H1 (cell line): ENCODE results near the gene CEP72. TPM values are rescaled to one million over a fixed set of nuclear protein-coding genes. Genes with fewer than 3 reads are reported as not detected.

Experiments
- CTCF ChIA-PET: fragments of 300-600 bp; sonication (Branson Sonifier 250); formaldehyde crosslinking; loops from one replicate; lab custom pipeline; 2021; ENCODE audit not compliant: partially characterized antibody; lab: Charles Lee
- POLR2A ChIA-PET: fragments of 300-600 bp; sonication (Branson Sonifier 250); formaldehyde crosslinking; loops from one replicate; lab custom pipeline; 2021; ENCODE audit warnings: inconsistent platforms; ENCODE audit not compliant: partially characterized antibody; lab: Charles Lee
- DNase-seq, 2 experiments: peaks; one replicate each; pipeline versions ENCODE4 v3.0.0 to v3.0.0-alpha.2; 2010 to 2022; ENCODE audit warnings: low spot score in 2 of 2, low read depth in 1 of 2, mixed read lengths in 1 of 2
- FAIRE-seq: peaks from 2 replicates; lab custom pipeline; 2011; peaks lifted over from hg19 to GRCh38; lab: Jason Lieb, UNC
- H2AFZ ChIP-seq: 2 replicates; pipeline ENCODE4 v1.8.1; 2012; ENCODE audit warnings: low read length, inconsistent platforms
- H2AK5ac ChIP-seq: 2 replicates; pipeline ENCODE4 v1.6.1; 2013; ENCODE audit warnings: low read depth, low read length
- H2BK120ac ChIP-seq: replicated peaks from 2 replicates; pipeline ENCODE3; 2013; ENCODE audit warnings: low read depth, low read length, inconsistent platforms
- H2BK12ac ChIP-seq: 2 replicates; pipeline ENCODE4 v1.6.1; 2013; ENCODE audit warnings: low read depth, low read length
- H2BK15ac ChIP-seq: 2 replicates; pipeline ENCODE4 v1.6.1; 2013; ENCODE audit warnings: low read length
- H2BK20ac ChIP-seq: 2 replicates; pipeline ENCODE4 v1.6.1; 2013; ENCODE audit warnings: low read length
- H2BK5ac ChIP-seq: 2 replicates; pipeline ENCODE4 v1.6.1; 2013; ENCODE audit warnings: low read depth, low read length
- H3K14ac ChIP-seq: 2 replicates; pipeline ENCODE4 v1.6.1; 2013; ENCODE audit warnings: inconsistent platforms; ENCODE audit not compliant: insufficient read length
- H3K18ac ChIP-seq: 2 replicates; pipeline ENCODE4 v1.6.1; 2013; ENCODE audit warnings: low read length; ENCODE audit errors: extremely low read depth
- H3K23ac ChIP-seq: 2 replicates; pipeline ENCODE4 v1.6.1; 2013; ENCODE audit warnings: inconsistent platforms; ENCODE audit not compliant: insufficient read length
- H3K23me2 ChIP-seq: 2 replicates; pipeline ENCODE4 v1.6.1; 2013; ENCODE audit warnings: low read depth, low read length
- H3K27ac ChIP-seq: 2 replicates; pipeline ENCODE4 v1.6.1; 2011; ENCODE audit warnings: low read depth, low read length, inconsistent platforms
- H3K27me3 ChIP-seq, 4 experiments: replicated peaks in 1 of 4; 1 replicate in 1 of 4; 2 replicates in 3 of 4; pipeline versions ENCODE4 v1.6.1 to v1.8.1; 2011 to 2013; ENCODE audit warnings: low read length in 3 of 4, mild to moderate bottlenecking in 3 of 4, inconsistent platforms in 2 of 4, mixed read lengths in 2 of 4, moderate library complexity in 1 of 4; ENCODE audit not compliant: control insufficient read depth in 3 of 4, insufficient read depth in 3 of 4; ENCODE audit errors: extremely low read depth in 1 of 4
- H3K36me3 ChIP-seq, 4 experiments: 2 replicates each; pipeline versions ENCODE4 v1.6.1 to v1.8.1; 2011 to 2013; ENCODE audit warnings: mild to moderate bottlenecking in 4 of 4, low read length in 3 of 4, moderate library complexity in 2 of 4, control low read depth in 1 of 4, inconsistent platforms in 1 of 4; ENCODE audit not compliant: insufficient read depth in 4 of 4, control insufficient read depth in 2 of 4
- H3K4ac ChIP-seq: replicated peaks from 2 replicates; pipeline ENCODE3; 2013; ENCODE audit warnings: low read length, low read depth, mixed read lengths, inconsistent platforms; ENCODE audit not compliant: insufficient read length
- H3K4me1 ChIP-seq, 4 experiments: replicated peaks in 1 of 4; 1 replicate in 1 of 4; 2 replicates in 3 of 4; pipeline versions ENCODE4 v1.6.1 to v1.8.1; 2011 to 2013; ENCODE audit warnings: low read length in 3 of 4, inconsistent platforms in 2 of 4, mixed read lengths in 1 of 4; ENCODE audit not compliant: insufficient read depth in 4 of 4, control insufficient read depth in 3 of 4
- H3K4me2 ChIP-seq, 2 experiments: 2 replicates each; pipeline versions ENCODE4 v1.6.1 to v1.8.1; 2011 to 2013; ENCODE audit warnings: low read depth in 2 of 2, low read length in 2 of 2, control low read depth in 1 of 2, inconsistent platforms in 1 of 2, mild to moderate bottlenecking in 1 of 2; ENCODE audit not compliant: insufficient read depth in 1 of 2
- H3K4me3 ChIP-seq, 4 experiments: fragments of 200-600, 300-600 bp in 1 of 4; sonication (generic), shearing (Covaris generic), sonication (Bioruptor Twin) in 1 of 4; 2 replicates each; pipeline versions ENCODE4 v1.5.1 to v1.8.1; 2011 to 2016; ENCODE audit warnings: low read length in 4 of 4, low read depth in 3 of 4, control low read depth in 2 of 4, inconsistent platforms in 2 of 4, mild to moderate bottlenecking in 2 of 4, mixed read lengths in 1 of 4, moderate library complexity in 1 of 4; ENCODE audit not compliant: insufficient read depth in 2 of 4; ENCODE audit errors: extremely low read depth in 1 of 4
- H3K56ac ChIP-seq: replicated peaks from 2 replicates; pipeline ENCODE3; 2013; ENCODE audit warnings: low read depth, mild to moderate bottlenecking, mixed read lengths, low read length, inconsistent platforms; ENCODE audit not compliant: insufficient read length
- H3K79me1 ChIP-seq: 2 replicates; pipeline ENCODE4 v1.6.1; 2013; ENCODE audit warnings: low read depth, low read length, control low read depth
- H3K79me2 ChIP-seq, 2 experiments: 2 replicates each; pipeline versions ENCODE4 v1.6.1 to v1.8.1; 2012 to 2013; ENCODE audit warnings: low read length in 2 of 2, mild to moderate bottlenecking in 2 of 2, inconsistent platforms in 1 of 2; ENCODE audit not compliant: insufficient read depth in 2 of 2, control insufficient read depth in 1 of 2
- H3K9ac ChIP-seq, 4 experiments: replicated peaks in 1 of 4; 1 replicate in 1 of 4; 2 replicates in 3 of 4; pipeline versions ENCODE4 v1.6.1 to v1.8.1; 2011 to 2013; ENCODE audit warnings: low read depth in 3 of 4, low read length in 3 of 4, control low read depth in 2 of 4, mild to moderate bottlenecking in 2 of 4, moderate library complexity in 2 of 4, inconsistent platforms in 1 of 4; ENCODE audit errors: extremely low read depth in 1 of 4
- H3K9me3 ChIP-seq, 2 experiments: 2 replicates each; pipeline versions ENCODE4 v1.6.1 to v1.8.1; 2012 to 2013; ENCODE audit warnings: mild to moderate bottlenecking in 2 of 2, moderate library complexity in 2 of 2, control low read depth in 1 of 2, inconsistent platforms in 1 of 2, low read depth in 1 of 2, low read length in 1 of 2, mixed read lengths in 1 of 2; ENCODE audit not compliant: insufficient read depth in 2 of 2
- H4K20me1 ChIP-seq, 2 experiments: replicated peaks in 1 of 2; 2 replicates each; pipeline versions ENCODE3 to v1.8.1; 2011 to 2013; ENCODE audit warnings: inconsistent platforms in 2 of 2, low read length in 2 of 2, mild to moderate bottlenecking in 1 of 2; ENCODE audit not compliant: insufficient read depth in 2 of 2, control insufficient read depth in 1 of 2
- H4K5ac ChIP-seq: 2 replicates; pipeline ENCODE4 v1.6.1; 2013; ENCODE audit warnings: low read length, low read depth, mixed read lengths, inconsistent platforms; ENCODE audit not compliant: insufficient read length
- H4K8ac ChIP-seq: 2 replicates; pipeline ENCODE4 v1.8.0; 2013; ENCODE audit warnings: mild to moderate bottlenecking, moderate library complexity, low read length, inconsistent platforms; ENCODE audit not compliant: insufficient read depth; ENCODE audit errors: extremely low read depth
- H4K91ac ChIP-seq: replicated peaks from 2 replicates; pipeline ENCODE3; 2013; ENCODE audit warnings: low read length, mixed read lengths, inconsistent platforms; ENCODE audit not compliant: insufficient read length
- CBX5 ChIP-seq: fragments of 300-800, 300-1000 bp; sonication (generic); IDR thresholded peaks from 2 replicates; pipeline ENCODE4 v1.7.1; 2016; ENCODE audit warnings: antibody characterized with exemption, low read length, low read depth
- CHD2 ChIP-seq: IDR thresholded peaks from 2 replicates; pipeline ENCODE4 v1.6.1; 2012; ENCODE audit warnings: low read length, improper control_type of control experiment
- PHF8 ChIP-seq: fragments of 200-600 bp; sonication (generic); conservative IDR thresholded peaks from 2 replicates; pipeline ENCODE4 v1.7.1; 2012; ENCODE audit warnings: low read depth, mild to moderate bottlenecking, inconsistent platforms, low read length, moderate library complexity
- SAP30 ChIP-seq: fragments of 300-600 bp; sonication (generic); IDR thresholded peaks from 2 replicates; pipeline ENCODE4 v1.7.1; 2012; ENCODE audit warnings: low read length, moderate library complexity, mild to moderate bottlenecking, inconsistent platforms; ENCODE audit not compliant: insufficient read depth, insufficient replicate concordance
- ZNF274 ChIP-seq: IDR thresholded peaks from 2 replicates; pipeline ENCODE4 v1.7.0; 2012; ENCODE audit warnings: low read length, borderline replicate concordance; ENCODE audit errors: extremely low read depth
- WGBS, 2 experiments: shearing (Covaris generic) in 1 of 2; methylation state at CpG; one replicate each; pipeline versions ENCODE4 v1.1.6 to v1.1.7; 2013 to 2015; ENCODE audit warnings: low lambda C conversion rate in 2 of 2, mixed read lengths in 2 of 2, inconsistent platforms in 1 of 2, low coverage in 1 of 2, missing lambda C conversion rate in 1 of 2; ENCODE audit not compliant: insufficient replicate concordance in 2 of 2, insufficient coverage in 1 of 2, insufficient read length in 1 of 2; ENCODE audit errors: extremely low coverage in 1 of 2, missing lambda C conversion rate in 1 of 2; 5-methylcytosine and 5-hydroxymethylcytosine counted together
- polyA plus RNA-seq, 7 experiments: library from polyadenylated mRNA; depleted of rRNA in 3 of 7; stranded (reverse) in 5 of 7; unstranded in 2 of 7; fragments of >200 nt in 5 of 7; fragments of 200-250 nt in 2 of 7; gene quantifications; 1 replicate in 5 of 7; 2 replicates in 1 of 7; 4 replicates in 1 of 7; pipeline versions ENCODE4 v1.2.1 to v1.2.3, GENCODE V29; 2011 to 2013; ENCODE audit warnings: missing spikeins in 2 of 7, mixed read lengths in 2 of 7
- total RNA-seq: library from RNA; stranded (reverse); fragmentation: NEBNext Ultra II Directional; extraction: Animal tissue kit (Norgen Biotek cat#: 25700); gene quantifications from 2 replicates; pipeline ENCODE4 v1.2.1, GENCODE V29; 2021
- TF ChIP-seq, protein P1 (sequence below): IDR thresholded peaks from 2 replicates; pipeline ENCODE4 v1.6.1; 2011; ENCODE audit warnings: low read depth, mild to moderate bottlenecking, low read length; ENCODE audit not compliant: insufficient read depth
- TF ChIP-seq, protein P2 (sequence below): IDR thresholded peaks from 2 replicates; pipeline ENCODE4 v1.6.1; 2012; ENCODE audit warnings: low read length, inconsistent platforms
- TF ChIP-seq, protein P3 (sequence below): IDR thresholded peaks from 2 replicates; pipeline ENCODE4 v1.6.1; 2012; ENCODE audit warnings: inconsistent platforms

CEP72 gene
- total and polyA plus RNA-seq, 2 of the 8 experiments (the other 6 are each of a cell fraction or from before 2014, with no cell fraction given) = 13.1 to 19.6 TPM

DNA sequence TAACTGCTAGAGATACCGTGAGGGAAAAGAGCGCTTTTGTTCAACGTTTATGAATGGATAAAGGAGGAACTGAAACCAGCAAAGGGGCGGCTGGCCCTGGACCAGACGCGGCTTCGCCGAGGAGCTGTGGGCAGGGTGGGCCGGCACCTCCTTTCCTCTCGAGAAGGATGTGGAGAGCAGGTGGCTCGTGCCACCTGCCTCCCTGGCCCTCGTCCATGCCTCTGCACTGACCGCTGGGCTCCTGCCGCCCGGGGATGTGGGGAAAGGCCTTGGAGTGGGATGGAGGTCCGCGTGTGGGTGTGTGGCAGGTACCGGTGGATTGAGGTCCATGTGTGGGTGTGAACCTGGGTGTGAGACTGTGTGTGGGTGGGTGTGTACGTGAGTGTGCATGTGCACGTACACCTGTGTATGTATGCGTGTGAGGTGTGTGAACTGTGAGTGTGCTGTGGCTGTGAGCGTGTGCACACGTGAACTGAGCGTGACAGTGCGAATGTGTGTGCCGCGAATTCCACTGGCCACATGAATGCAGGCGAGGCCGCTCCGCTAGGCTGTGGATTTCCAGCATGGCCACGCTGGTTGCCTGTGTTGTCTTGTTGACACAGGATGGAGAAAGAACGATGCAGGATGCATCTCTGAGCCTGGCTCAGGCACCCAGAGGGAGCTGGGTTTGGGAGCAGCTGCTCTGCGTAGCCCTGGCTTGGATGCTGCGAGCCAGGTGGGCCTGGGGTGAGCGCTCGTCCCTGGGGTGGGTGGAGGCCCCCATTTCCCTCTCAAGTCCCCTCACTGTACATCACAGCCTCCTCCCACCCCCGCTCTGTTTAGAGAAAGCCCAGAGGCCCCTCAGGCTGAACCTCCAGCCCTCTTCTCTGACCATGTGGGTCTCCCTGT, 4.4 kb upstream of the CEP72 start:
- no peaks in the 10 kb centered on the region for H3K9me3 ChIP-seq
- peak overlapping the region; percentile 35; the same call in 1 of the 2 replicates for H4K8ac ChIP-seq
- H3K18ac ChIP-seq = no peak overlapping the region
- no peak overlapping the region for H3K9ac ChIP-seq
- H2AFZ ChIP-seq = no peak overlapping the region
- ChIA-PET POLR2A (interaction anchor here (1.2 kb wide), 1 partner anchor 14 kb away, joined by 3 read pairs; no protein-coding TSS in a partner anchor), CTCF (no interaction called here)
- peaks cover 0 to 13% of the 10 kb centered on the region in 2 experiments for H4K20me1 ChIP-seq
- H2AK5ac ChIP-seq = no peak overlapping the region
- H2BK12ac ChIP-seq = 0 out of 2 replicates have a peak overlapping the region, but pooled peaks have one; percentile 55
- no peaks in the 10 kb centered on the region; the same call in 1 of the 2 replicates for H3K79me1 ChIP-seq
- H3K23me2 ChIP-seq = peaks cover 2% of the 10 kb centered on the region; the same call in 1 of the 2 replicates
- H4K5ac ChIP-seq = no peak overlapping the region
- DNase-seq (peak in 1 of 2 experiments; percentile 35), FAIRE-seq (no peak)
- H3K4me2 ChIP-seq = no peak overlapping the region
- H2BK20ac ChIP-seq = no peak overlapping the region
- H3K56ac ChIP-seq = no peak overlapping the region
- peaks cover 0 to 2% (median 0%) of the 10 kb centered on the region in 4 experiments; a peak in 2 of 7 replicates for H3K27me3 ChIP-seq
- H3K4me3 ChIP-seq = no peak overlapping the region
- peak overlapping the region; percentile 73 for H4K91ac ChIP-seq
- H2BK120ac ChIP-seq = no peak overlapping the region
- peaks cover 3 to 4% of the 10 kb centered on the region in 2 experiments; a peak in 3 of 4 replicates for H3K79me2 ChIP-seq
- H3K4me1 ChIP-seq = peaks cover 0 to 2% (median 0%) of the 10 kb centered on the region in 4 experiments; a peak in 3 of 7 replicates
- H3K4ac ChIP-seq = no peak overlapping the region
- no peak overlapping the region for H3K23ac ChIP-seq
- WGBS, 2 experiments = 95% methylated on average over 37 of the region's 37 CpGs; no CpG with 5 or more reads in 1 of the 2 experiments
- no peak overlapping the region for H2BK15ac ChIP-seq
- H3K36me3 ChIP-seq = no peaks in the 10 kb centered on the region
- no peak overlapping the region for H3K27ac ChIP-seq
- H2BK5ac ChIP-seq = no peak overlapping the region
- no peak overlapping the region for H3K14ac ChIP-seq
- TF ChIP-seq, protein P1, sequence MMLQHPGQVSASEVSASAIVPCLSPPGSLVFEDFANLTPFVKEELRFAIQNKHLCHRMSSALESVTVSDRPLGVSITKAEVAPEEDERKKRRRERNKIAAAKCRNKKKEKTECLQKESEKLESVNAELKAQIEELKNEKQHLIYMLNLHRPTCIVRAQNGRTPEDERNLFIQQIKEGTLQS = no peak
- TF ChIP-seq, protein P2, sequence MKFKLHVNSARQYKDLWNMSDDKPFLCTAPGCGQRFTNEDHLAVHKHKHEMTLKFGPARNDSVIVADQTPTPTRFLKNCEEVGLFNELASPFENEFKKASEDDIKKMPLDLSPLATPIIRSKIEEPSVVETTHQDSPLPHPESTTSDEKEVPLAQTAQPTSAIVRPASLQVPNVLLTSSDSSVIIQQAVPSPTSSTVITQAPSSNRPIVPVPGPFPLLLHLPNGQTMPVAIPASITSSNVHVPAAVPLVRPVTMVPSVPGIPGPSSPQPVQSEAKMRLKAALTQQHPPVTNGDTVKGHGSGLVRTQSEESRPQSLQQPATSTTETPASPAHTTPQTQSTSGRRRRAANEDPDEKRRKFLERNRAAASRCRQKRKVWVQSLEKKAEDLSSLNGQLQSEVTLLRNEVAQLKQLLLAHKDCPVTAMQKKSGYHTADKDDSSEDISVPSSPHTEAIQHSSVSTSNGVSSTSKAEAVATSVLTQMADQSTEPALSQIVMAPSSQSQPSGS = no peak
- TF ChIP-seq CHD2 (no peak), SAP30 (no peak), CBX5 (no peak), PHF8 (no peak), ZNF274 (no peak)
- TF ChIP-seq, protein P3, sequence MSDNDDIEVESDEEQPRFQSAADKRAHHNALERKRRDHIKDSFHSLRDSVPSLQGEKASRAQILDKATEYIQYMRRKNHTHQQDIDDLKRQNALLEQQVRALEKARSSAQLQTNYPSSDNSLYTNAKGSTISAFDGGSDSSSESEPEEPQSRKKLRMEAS = no peak
